ENCODE measurements around the gene UNC13B. TPM values are rescaled to one million over a fixed set of nuclear protein-coding genes. Genes with fewer than 3 reads are reported as not detected.

UNC13B gene
- total and polyA plus RNA-seq, 2 of the 8 experiments (the other 6 are each of a cell fraction or from before 2014, with no cell fraction given): 23.1 to 51.7 TPM

DNA sequence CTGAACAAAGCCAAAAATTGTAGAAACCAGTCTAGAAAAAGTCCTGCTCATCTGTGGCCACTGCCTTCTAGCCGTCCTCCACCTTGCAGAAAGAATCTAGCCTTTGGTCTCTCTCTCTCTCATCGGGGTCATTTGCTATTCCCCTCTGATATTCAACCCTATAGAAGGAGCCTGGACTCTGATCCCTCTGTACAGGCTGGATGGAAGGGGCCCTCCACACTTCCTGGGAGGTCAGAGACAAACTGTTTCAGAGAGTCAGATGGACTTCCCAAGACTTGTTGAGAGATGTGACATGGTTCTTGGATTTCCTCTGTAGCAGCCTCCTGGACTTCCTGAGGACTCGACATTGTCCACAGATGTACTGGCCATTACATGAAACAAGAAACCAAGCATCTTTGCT, 243.1 kb downstream of the UNC13B start:
- H4K8ac ChIP-seq (ENCODE audit: extremely low read depth, insufficient read depth, low read length): no peak overlapping the region
- H3K4me3 ChIP-seq (ENCODE audit: extremely low read depth in 1 of 4, insufficient read depth in 2 of 4, low read depth in 3 of 4, low read length in 4 of 4): no peak overlapping the region
- DNase-seq (ENCODE audit: low read depth in 1 of 2, low spot score in 2 of 2) (peak in 1 of 2 experiments; percentile 10), FAIRE-seq (no peak)
- H2AK5ac ChIP-seq (ENCODE audit: low read depth, low read length): no peak overlapping the region
- peaks cover 0 to 7% (median 5%) of the 10 kb centered on the region in 4 experiments; a peak in 5 of 7 replicates for H3K4me1 ChIP-seq (replicated peaks in 1 of 4; ENCODE audit: control insufficient read depth in 3 of 4, insufficient read depth in 4 of 4, low read length in 3 of 4)
- no peak overlapping the region for H3K4ac ChIP-seq (replicated peaks; ENCODE audit: insufficient read length, low read depth, low read length)
- H2BK120ac ChIP-seq (replicated peaks; ENCODE audit: low read depth, low read length): no peak overlapping the region
- H2BK15ac ChIP-seq (ENCODE audit: low read length): no peak overlapping the region
- no peaks in the 10 kb centered on the region for H4K20me1 ChIP-seq (replicated peaks in 1 of 2; ENCODE audit: control insufficient read depth in 1 of 2, insufficient read depth in 2 of 2, low read length in 2 of 2)
- no peak overlapping the region for H3K27ac ChIP-seq (ENCODE audit: low read depth, low read length)
- H3K36me3 ChIP-seq (ENCODE audit: control insufficient read depth in 2 of 4, insufficient read depth in 4 of 4, low read length in 3 of 4): peaks cover 0 to 8% (median 2%) of the 10 kb centered on the region in 4 experiments; a peak in 6 of 8 replicates
- H3K79me2 ChIP-seq (ENCODE audit: control insufficient read depth in 1 of 2, insufficient read depth in 2 of 2, low read length in 2 of 2): no peaks in the 10 kb centered on the region
- no peak overlapping the region for H2AFZ ChIP-seq (ENCODE audit: low read length)
- no peak overlapping the region for H3K56ac ChIP-seq (replicated peaks; ENCODE audit: insufficient read length, low read depth, low read length)
- no peak overlapping the region for H3K14ac ChIP-seq (ENCODE audit: insufficient read length)
- no peak overlapping the region for H3K18ac ChIP-seq (ENCODE audit: extremely low read depth, low read length)
- H3K23ac ChIP-seq (ENCODE audit: insufficient read length): no peak overlapping the region
- H2BK12ac ChIP-seq (ENCODE audit: low read depth, low read length): no peak overlapping the region
- H3K9me3 ChIP-seq (ENCODE audit: insufficient read depth in 2 of 2, low read depth in 1 of 2, low read length in 1 of 2): no peaks in the 10 kb centered on the region
- no peak overlapping the region for H2BK5ac ChIP-seq (ENCODE audit: low read depth, low read length)
- no peak overlapping the region for H4K91ac ChIP-seq (replicated peaks; ENCODE audit: insufficient read length, low read length)
- H3K9ac ChIP-seq (replicated peaks in 1 of 4; ENCODE audit: extremely low read depth in 1 of 4, low read depth in 3 of 4, low read length in 3 of 4): no peak overlapping the region
- ChIA-PET CTCF (ENCODE audit: partially characterized antibody) (interaction anchor here (2.7 kb wide), 1 partner anchor 11 kb away, joined by 15 read pairs; no protein-coding TSS in a partner anchor), POLR2A (ENCODE audit: partially characterized antibody) (no interaction called here)
- H3K4me2 ChIP-seq (ENCODE audit: insufficient read depth in 1 of 2, low read depth in 2 of 2, low read length in 2 of 2): no peak overlapping the region
- peaks cover 11% of the 10 kb centered on the region for H3K23me2 ChIP-seq (ENCODE audit: low read depth, low read length)
- no peaks in the 10 kb centered on the region for H3K27me3 ChIP-seq (replicated peaks in 1 of 4; ENCODE audit: control insufficient read depth in 3 of 4, extremely low read depth in 1 of 4, insufficient read depth in 3 of 4, low read length in 3 of 4)
- no peak overlapping the region for H2BK20ac ChIP-seq (ENCODE audit: low read length)
- H3K79me1 ChIP-seq (ENCODE audit: low read depth, low read length): no peaks in the 10 kb centered on the region
- no peak overlapping the region for H4K5ac ChIP-seq (ENCODE audit: insufficient read length, low read depth, low read length)
- 88% methylated on average over 2 of the region's 3 CpGs; no CpG with 5 or more reads in 1 of the 2 experiments for WGBS, 2 experiments (ENCODE audit: extremely low coverage in 1 of 2, insufficient coverage in 1 of 2, insufficient read length in 1 of 2, insufficient replicate concordance in 2 of 2, low coverage in 1 of 2, low lambda C conversion rate in 2 of 2, missing lambda C conversion rate in 1 of 2)
- TF ChIP-seq SAP30 (IDR thresholded peaks at IDR 0.05; ENCODE audit: insufficient read depth, insufficient replicate concordance, low read length) (no peak), RBBP5 (IDR thresholded peaks at IDR 0.05; ENCODE audit: borderline replicate concordance, low read depth, low read length) (no peak), ATF3 (IDR thresholded peaks at IDR 0.05; ENCODE audit: insufficient read depth, low read depth, low read length) (no peak), ZNF274 (IDR thresholded peaks at IDR 0.05; ENCODE audit: borderline replicate concordance, extremely low read depth, low read length) (no peak), USF2 (IDR thresholded peaks at IDR 0.05; ENCODE audit: low read length) (no peak), SIX5 (IDR thresholded peaks at IDR 0.05; ENCODE audit: low read depth, low read length) (no peak), TEAD4 (IDR thresholded peaks at IDR 0.05; ENCODE audit: low read depth, low read length) (no peak)
